Measurements from ENCODE around the gene SPAG9.
A peak's percentile ranks its signal among the peaks of the same experiment; 100 is the strongest.

SPAG9 gene

GRCh38 chr17:50949128-50949988 is 171.3 kb downstream of the SPAG9 start:
- Histone ChIP-seq H3K9me3 (ENCODE audit: control insufficient read depth, low read length) (no peaks in the 10 kb centered on the region), H3K4me1 (ENCODE audit: control insufficient read depth, insufficient read depth, low read length) (peaks cover 34% of the 10 kb centered on the region), H3K27me3 (replicated peaks; ENCODE audit: control insufficient read depth, insufficient read depth, low read length) (no peaks in the 10 kb centered on the region), H3K4me3 (ENCODE audit: low read length) (peak overlapping the region; percentile 51), H3K36me3 (ENCODE audit: control insufficient read depth, insufficient read depth, low read length, severe bottlenecking) (no peaks in the 10 kb centered on the region), H3K9ac (ENCODE audit: low read length) (peak overlapping the region; percentile 77)
- DNase-seq (ENCODE audit: low read depth), result no peak

DNA sequence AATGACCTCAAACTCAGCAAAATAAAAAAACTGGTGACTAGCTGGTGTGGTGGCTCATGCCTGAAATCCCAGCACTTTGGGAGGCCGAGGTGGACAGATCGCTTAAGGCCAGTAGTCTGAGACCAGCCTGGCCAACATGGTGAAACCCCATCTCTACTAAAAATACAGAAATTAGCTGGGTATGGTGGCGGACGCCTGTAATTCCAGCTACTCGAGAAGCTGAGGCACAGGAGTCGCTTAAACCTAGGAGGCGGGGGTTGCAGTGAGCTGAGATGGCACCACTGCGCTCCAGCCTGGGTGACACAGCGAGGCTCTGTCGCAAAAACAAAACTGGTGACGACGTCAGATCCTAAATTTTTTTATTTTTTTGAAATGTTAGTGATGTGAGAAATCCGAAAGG is 172.0 kb downstream of the SPAG9 start:
- no peak overlapping the region for H3K4me3 ChIP-seq (ENCODE audit: low read length)
- H3K36me3 ChIP-seq (ENCODE audit: control insufficient read depth, insufficient read depth, low read length, severe bottlenecking), result no peaks in the 10 kb centered on the region
- H3K9ac ChIP-seq (ENCODE audit: low read length), result no peak overlapping the region
- no peaks in the 10 kb centered on the region for H3K9me3 ChIP-seq (ENCODE audit: control insufficient read depth, low read length)
- peaks cover 27% of the 10 kb centered on the region for H3K4me1 ChIP-seq (ENCODE audit: control insufficient read depth, insufficient read depth, low read length)
- no peaks in the 10 kb centered on the region for H3K27me3 ChIP-seq (replicated peaks; ENCODE audit: control insufficient read depth, insufficient read depth, low read length)
- no peak for DNase-seq (ENCODE audit: low read depth)

DNA sequence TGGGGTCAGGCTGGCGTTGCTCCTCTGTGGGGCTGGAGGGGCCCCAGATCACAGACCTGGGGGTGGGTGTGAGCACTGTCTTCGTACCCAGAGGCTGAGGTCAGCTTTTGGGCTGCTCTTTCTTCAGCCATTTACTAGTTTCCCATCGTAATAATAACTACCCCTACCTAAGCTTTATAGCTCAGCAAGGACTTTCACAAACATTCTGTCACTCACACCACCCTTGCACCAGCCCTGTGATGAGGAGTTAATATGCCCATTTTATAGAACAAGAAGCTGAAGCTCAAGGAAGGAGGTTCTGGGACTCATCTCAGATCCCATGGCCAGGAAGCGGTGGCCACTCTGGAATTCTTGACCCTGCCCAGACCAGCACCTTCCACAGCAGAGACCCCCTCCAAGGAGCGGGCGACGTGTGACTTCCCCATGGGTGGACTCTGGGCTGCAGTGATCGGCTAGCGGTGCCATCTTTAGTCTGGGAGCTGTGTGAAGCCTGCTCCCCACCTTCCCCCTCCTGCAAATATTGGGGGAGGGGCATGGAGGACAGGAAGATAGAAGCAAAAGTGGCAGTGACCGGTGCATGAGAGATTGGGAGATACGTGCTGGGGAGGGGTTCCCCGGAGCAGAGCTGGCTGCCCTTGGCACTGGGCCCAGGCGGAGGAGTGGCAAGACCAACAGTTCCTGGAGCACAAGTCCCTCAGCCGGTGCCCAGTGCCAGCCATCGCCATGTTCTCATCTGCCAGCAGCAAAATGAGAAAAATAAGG is 172.7 kb downstream of the SPAG9 start:
- no peak for DNase-seq (ENCODE audit: low read depth)

DNA sequence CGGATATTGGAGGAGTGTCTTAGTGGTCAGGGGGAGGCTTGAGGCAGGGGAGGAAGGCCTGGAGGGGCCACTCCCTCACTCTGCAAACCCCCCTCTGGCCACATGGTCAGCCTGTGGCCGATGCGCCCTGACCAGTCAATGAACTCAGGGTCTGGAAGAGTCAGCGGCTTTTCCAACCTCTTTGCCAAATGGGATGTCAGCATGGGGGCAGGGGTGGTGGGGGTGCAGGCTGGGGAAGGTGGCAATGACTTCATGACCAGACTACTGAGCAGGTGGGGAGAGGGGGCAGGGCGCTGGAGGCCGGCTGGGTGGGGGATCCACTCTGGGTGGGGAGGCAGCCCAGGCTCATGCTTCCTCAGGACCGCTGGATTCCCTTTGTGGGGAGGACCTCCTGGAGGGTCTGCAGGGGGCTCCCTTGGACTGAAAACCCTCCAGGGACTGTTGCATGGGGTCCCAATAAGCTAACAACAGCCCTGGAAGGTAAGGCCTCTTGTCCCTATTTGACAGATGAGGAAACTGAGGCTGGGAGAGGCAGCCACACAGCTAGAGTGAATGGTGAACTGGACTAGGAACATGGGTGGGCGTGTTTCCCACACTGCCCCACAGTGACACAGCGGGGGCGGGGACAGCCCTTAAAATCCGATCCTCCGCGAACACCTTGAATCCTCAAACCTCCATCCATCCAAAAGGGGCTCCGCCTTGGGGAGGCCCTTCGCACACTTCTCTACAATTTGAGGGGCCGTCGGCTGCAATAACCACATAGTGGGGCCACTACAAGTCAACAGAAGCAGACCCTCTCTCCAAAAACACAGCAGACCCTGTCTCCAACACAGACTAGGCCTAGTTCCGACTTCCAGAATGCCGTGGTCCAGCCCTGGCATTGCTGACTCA is 173.5 kb downstream of the SPAG9 start:
- no peaks in the 10 kb centered on the region for H3K27me3 ChIP-seq (replicated peaks; ENCODE audit: control insufficient read depth, insufficient read depth, low read length)
- no peak overlapping the region for H3K4me3 ChIP-seq (ENCODE audit: low read length)
- no peaks in the 10 kb centered on the region for H3K9me3 ChIP-seq (ENCODE audit: control insufficient read depth, low read length)
- no peak for DNase-seq (ENCODE audit: low read depth)
- H3K4me1 ChIP-seq (ENCODE audit: control insufficient read depth, insufficient read depth, low read length), result peaks cover 24% of the 10 kb centered on the region
- no peak overlapping the region for H3K9ac ChIP-seq (ENCODE audit: low read length)
- no peaks in the 10 kb centered on the region for H3K36me3 ChIP-seq (ENCODE audit: control insufficient read depth, insufficient read depth, low read length, severe bottlenecking)

More for the DNA sequence above, 172.7 kb downstream of the SPAG9 start:
- Histone ChIP-seq H3K4me3 (ENCODE audit: low read length) (no peak overlapping the region), H3K36me3 (ENCODE audit: control insufficient read depth, insufficient read depth, low read length, severe bottlenecking) (no peaks in the 10 kb centered on the region), H3K9me3 (ENCODE audit: control insufficient read depth, low read length) (no peaks in the 10 kb centered on the region), H3K9ac (ENCODE audit: low read length) (no peak overlapping the region), H3K27me3 (replicated peaks; ENCODE audit: control insufficient read depth, insufficient read depth, low read length) (no peaks in the 10 kb centered on the region), H3K4me1 (ENCODE audit: control insufficient read depth, insufficient read depth, low read length) (peaks cover 24% of the 10 kb centered on the region)

- H3K9me3 ChIP-seq (ENCODE audit: control insufficient read depth, low read length), result no peaks in the 10 kb centered on the region
- H3K27me3 ChIP-seq (replicated peaks; ENCODE audit: control insufficient read depth, insufficient read depth, low read length), result no peaks in the 10 kb centered on the region
- H3K9ac ChIP-seq (ENCODE audit: low read length), result no peak overlapping the region
These were observed 174.3 kb downstream of the SPAG9 start for GRCh38 chr17:50946223-50946890.

DNA sequence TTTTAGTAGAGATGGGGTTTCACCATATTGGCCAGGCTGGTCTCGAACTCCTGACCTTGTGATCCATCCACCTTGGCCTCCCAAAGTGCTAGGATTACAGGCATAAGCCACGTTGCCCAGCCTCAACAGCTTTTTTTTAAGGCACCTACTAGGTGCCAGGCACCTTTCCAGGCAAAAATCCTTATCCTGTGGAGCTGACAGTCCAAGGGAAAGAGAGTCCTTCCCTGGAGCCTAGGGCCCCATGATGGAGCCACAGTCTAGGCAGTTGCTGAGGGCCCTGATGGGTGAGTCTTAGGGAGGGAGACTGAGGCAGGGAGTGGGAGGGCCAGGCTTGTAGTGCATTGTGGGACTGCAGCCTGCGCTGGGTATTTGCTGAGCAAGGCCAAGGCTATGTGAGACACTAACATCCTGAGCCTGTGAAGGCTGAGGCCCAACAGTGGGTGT is 174.9 kb downstream of the SPAG9 start:
- peaks cover 21% of the 10 kb centered on the region for H3K4me1 ChIP-seq (ENCODE audit: control insufficient read depth, insufficient read depth, low read length)
- H3K27me3 ChIP-seq (replicated peaks; ENCODE audit: control insufficient read depth, insufficient read depth, low read length), result no peaks in the 10 kb centered on the region
- no peak overlapping the region for H3K9ac ChIP-seq (ENCODE audit: low read length)
- no peaks in the 10 kb centered on the region for H3K36me3 ChIP-seq (ENCODE audit: control insufficient read depth, insufficient read depth, low read length, severe bottlenecking)
- DNase-seq (ENCODE audit: low read depth), result no peak
- no peak overlapping the region for H3K4me3 ChIP-seq (ENCODE audit: low read length)
- no peaks in the 10 kb centered on the region for H3K9me3 ChIP-seq (ENCODE audit: control insufficient read depth, low read length)

More at GRCh38 chr17:50946223-50946890, 174.3 kb downstream of the SPAG9 start:
- Histone ChIP-seq H3K4me1 (ENCODE audit: control insufficient read depth, insufficient read depth, low read length) (peaks cover 24% of the 10 kb centered on the region), H3K36me3 (ENCODE audit: control insufficient read depth, insufficient read depth, low read length, severe bottlenecking) (no peaks in the 10 kb centered on the region), H3K4me3 (ENCODE audit: low read length) (no peak overlapping the region)
- DNase-seq (ENCODE audit: low read depth), result no peak

DNA sequence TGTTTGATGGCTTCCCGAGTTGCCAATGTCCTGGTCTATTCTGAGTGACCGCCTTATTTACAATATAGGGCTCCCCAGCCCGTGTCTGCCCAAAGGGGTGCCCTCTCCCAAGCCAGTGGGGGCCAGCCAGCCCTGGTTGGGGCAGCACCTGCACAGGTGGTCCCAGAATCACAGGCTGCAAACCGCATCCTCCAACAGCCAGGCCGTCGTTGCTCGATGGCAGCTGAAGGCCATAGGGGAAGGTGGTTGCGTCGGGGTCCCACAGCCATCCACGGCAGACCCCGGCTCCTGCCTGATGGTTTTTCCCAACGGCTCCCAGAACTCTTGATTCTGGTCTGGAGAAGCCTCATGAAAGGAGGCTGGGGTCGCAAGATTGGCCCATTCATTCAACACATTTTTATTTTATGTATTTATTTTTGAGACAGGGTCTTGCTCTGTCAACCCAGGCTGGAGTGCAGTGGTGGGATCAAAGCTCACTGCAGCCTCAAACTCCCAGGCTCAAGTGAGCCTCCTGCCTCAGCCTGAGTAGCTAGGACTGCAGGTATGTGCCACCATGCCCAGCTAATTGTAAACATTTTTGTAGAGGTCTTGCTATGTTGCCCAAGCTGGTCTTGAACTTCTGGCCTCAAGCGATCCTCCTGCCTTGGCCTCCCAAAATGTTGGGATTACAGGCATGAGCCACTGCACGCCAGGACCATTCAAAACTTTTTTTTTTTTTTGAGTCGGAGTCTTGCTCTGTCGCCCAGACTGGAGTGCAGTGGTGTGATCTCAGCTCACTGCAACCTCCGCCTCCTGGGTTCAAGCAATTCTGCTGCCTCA is 175.6 kb downstream of the SPAG9 start:
- DNase-seq (ENCODE audit: low read depth), result no peak
- Histone ChIP-seq H3K4me1 (ENCODE audit: control insufficient read depth, insufficient read depth, low read length) (peaks cover 14% of the 10 kb centered on the region), H3K36me3 (ENCODE audit: control insufficient read depth, insufficient read depth, low read length, severe bottlenecking) (no peaks in the 10 kb centered on the region), H3K9me3 (ENCODE audit: control insufficient read depth, low read length) (no peaks in the 10 kb centered on the region), H3K27me3 (replicated peaks; ENCODE audit: control insufficient read depth, insufficient read depth, low read length) (no peaks in the 10 kb centered on the region), H3K4me3 (ENCODE audit: low read length) (peak overlapping the region; percentile 78), H3K9ac (ENCODE audit: low read length) (no peak overlapping the region)

GRCh38 chr17:50944054-50944901 is 176.4 kb downstream of the SPAG9 start:
- Histone ChIP-seq H3K27me3 (replicated peaks; ENCODE audit: control insufficient read depth, insufficient read depth, low read length) (no peaks in the 10 kb centered on the region), H3K4me3 (ENCODE audit: low read length) (peak overlapping the region; percentile 78), H3K36me3 (ENCODE audit: control insufficient read depth, insufficient read depth, low read length, severe bottlenecking) (no peaks in the 10 kb centered on the region), H3K4me1 (ENCODE audit: control insufficient read depth, insufficient read depth, low read length) (peaks cover 5% of the 10 kb centered on the region), H3K9me3 (ENCODE audit: control insufficient read depth, low read length) (no peaks in the 10 kb centered on the region), H3K9ac (ENCODE audit: low read length) (peak overlapping the region; percentile 82)
- peak; percentile 50 for DNase-seq (ENCODE audit: low read depth)

DNA sequence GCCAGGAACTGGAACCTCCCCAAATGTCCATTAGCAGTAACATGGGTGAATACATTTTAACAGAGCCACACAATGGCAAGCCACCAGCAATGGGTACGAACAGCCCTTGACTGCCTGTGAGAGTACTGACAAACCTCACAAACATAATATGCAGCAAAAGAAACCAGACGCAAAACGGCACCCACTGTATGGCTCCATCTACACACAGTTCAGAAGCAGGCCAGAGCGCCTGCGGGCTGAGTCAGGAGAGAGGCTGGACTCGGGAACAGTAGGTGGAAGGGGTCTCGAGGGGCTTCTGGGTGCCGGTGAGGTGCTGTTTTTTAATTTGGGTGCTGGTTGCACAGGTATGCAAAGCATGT is 177.1 kb downstream of the SPAG9 start:
- Histone ChIP-seq H3K9me3 (ENCODE audit: control insufficient read depth, low read length) (no peaks in the 10 kb centered on the region), H3K27me3 (replicated peaks; ENCODE audit: control insufficient read depth, insufficient read depth, low read length) (no peaks in the 10 kb centered on the region), H3K4me1 (ENCODE audit: control insufficient read depth, insufficient read depth, low read length) (no peaks in the 10 kb centered on the region), H3K36me3 (ENCODE audit: control insufficient read depth, insufficient read depth, low read length, severe bottlenecking) (no peaks in the 10 kb centered on the region), H3K9ac (ENCODE audit: low read length) (no peak overlapping the region), H3K4me3 (ENCODE audit: low read length) (no peak overlapping the region)
- no peak for DNase-seq (ENCODE audit: low read depth)
